HepG2 (cell line): Measurements from ENCODE around the gene ELAC1. TPM values are rescaled to one million over a fixed set of nuclear protein-coding genes. Genes with fewer than 3 reads are reported as not detected.

Experiments used
- ATAC-seq: fragments of 200-7000 bp; cut with Tn5 transposase; 3 replicates; pipeline ENCODE4 v1.9.1; 2020; ENCODE audit warnings: mild to moderate bottlenecking, moderate library complexity
- BruUV-seq: library from RNA; stranded (reverse); fragments of 400-500 nt; replicated peaks from 2 replicates; lab custom pipeline; 2021; lab: Mats Ljungman, UMichigan
- CTCF ChIA-PET: fragments of 300-600 bp; formaldehyde crosslinking; extraction: SDS; loops from one replicate; lab custom pipeline; 2021; ENCODE audit warnings: low total read pairs, inconsistent platforms, low intra/inter-chr PET ratio; lab: Yijun Ruan, JAX
- POLR2A ChIA-PET: fragments of 350-600 bp; sonication (Branson Sonifier 250); formaldehyde crosslinking; loops from one replicate; lab custom pipeline; 2020; ENCODE audit warnings: antibody characterized with exemption, inconsistent platforms; lab: Yijun Ruan, JAX
- DNase-seq: peaks from one replicate; pipeline ENCODE4 v3.0.0-alpha.2; 2015; ENCODE audit warnings: low spot score
- FAIRE-seq: peaks from 3 replicates; lab custom pipeline; 2011; peaks lifted over from hg19 to GRCh38; lab: Jason Lieb, UNC
- H2AFZ ChIP-seq: one replicate; pipeline ENCODE4 v1.6.1; 2011; ENCODE audit warnings: low read length, inconsistent platforms
- H3K27ac ChIP-seq: fragments of 300-600 bp; 3 replicates; pipeline ENCODE4 v1.8.0; 2011; ENCODE audit warnings: mixed run types, mild to moderate bottlenecking, mixed read lengths, low read length, inconsistent platforms; ENCODE audit not compliant: insufficient read depth; ENCODE audit errors: extremely low read length
- H3K27me3 ChIP-seq, 2 experiments: fragments of 200-600 bp in 1 of 2; 2 replicates in 1 of 2; 3 replicates in 1 of 2; pipeline versions ENCODE4 v1.6.0 to v1.8.0; 2011; ENCODE audit warnings: low read length in 2 of 2, mild to moderate bottlenecking in 2 of 2, moderate library complexity in 2 of 2, inconsistent platforms in 1 of 2; ENCODE audit not compliant: insufficient read depth in 2 of 2, control insufficient read depth in 1 of 2
- H3K36me3 ChIP-seq, 2 experiments: fragments of 200-600 bp in 1 of 2; replicated peaks in 1 of 2; 2 replicates in 1 of 2; 3 replicates in 1 of 2; pipeline versions ENCODE4 v1.5.1 to v1.8.0; 2011; ENCODE audit warnings: low read length in 2 of 2, inconsistent platforms in 1 of 2; ENCODE audit not compliant: insufficient read depth in 2 of 2, control insufficient read depth in 1 of 2
- H3K4me1 ChIP-seq: 2 replicates; pipeline ENCODE4 v1.5.1; 2012; ENCODE audit warnings: low read length, inconsistent platforms; ENCODE audit not compliant: insufficient read depth
- H3K4me2 ChIP-seq: 2 replicates; pipeline ENCODE4 v1.6.0; 2011; ENCODE audit warnings: low read depth, low read length, inconsistent platforms
- H3K4me3 ChIP-seq, 3 experiments: fragments of 200-600 bp in 1 of 3; sonication (generic), shearing (Covaris generic) in 1 of 3; replicated peaks in 1 of 3; 2 replicates each; pipeline ENCODE4 v1.5.1; 2011 to 2016; ENCODE audit warnings: low read length in 3 of 3, inconsistent platforms in 2 of 3, low read depth in 2 of 3, mild to moderate bottlenecking in 2 of 3, control low read depth in 1 of 3, mixed read lengths in 1 of 3; ENCODE audit not compliant: insufficient read depth in 1 of 3
- H3K79me2 ChIP-seq: one replicate; pipeline ENCODE4 v1.6.1; 2011; ENCODE audit warnings: low read length, inconsistent platforms; ENCODE audit not compliant: insufficient read depth
- H3K9ac ChIP-seq: 2 replicates; pipeline ENCODE4 v1.6.0; 2011; ENCODE audit warnings: mild to moderate bottlenecking, low read depth, low read length, inconsistent platforms; ENCODE audit not compliant: insufficient read depth
- H3K9me3 ChIP-seq: 2 replicates; pipeline ENCODE4 v1.5.1; 2012; ENCODE audit warnings: mild to moderate bottlenecking, low read length
- H4K20me1 ChIP-seq: 2 replicates; pipeline ENCODE4 v1.6.0; 2011; ENCODE audit warnings: inconsistent platforms, mild to moderate bottlenecking, low read length, moderate library complexity; ENCODE audit not compliant: insufficient read depth
- ATF6 ChIP-seq: sonication (generic); formaldehyde crosslinking; conservative IDR thresholded peaks from 2 replicates; pipeline ENCODE4 v1.4.0; 2020; ENCODE audit warnings: missing genetic modification reagents
- EZH2 ChIP-seq: conservative IDR thresholded peaks from 2 replicates; pipeline ENCODE4 v1.6.1; 2012; ENCODE audit warnings: mild to moderate bottlenecking, low read depth, low read length, moderate library complexity
- NR1H2 ChIP-seq: sonication (generic); formaldehyde crosslinking; IDR thresholded peaks from 2 replicates; pipeline ENCODE4 v1.8.1; 2022; ENCODE audit warnings: low read depth, missing genetic modification reagents, borderline replicate concordance
- NR2C2 ChIP-seq: sonication (generic); formaldehyde crosslinking; IDR thresholded peaks from 2 replicates; pipeline ENCODE4 v1.4.0; 2020; ENCODE audit warnings: missing genetic modification reagents, mild to moderate bottlenecking, moderate library complexity, borderline replicate concordance
- PHF21A ChIP-seq: sonication (generic); formaldehyde crosslinking; IDR thresholded peaks from 2 replicates; pipeline ENCODE4 v1.5.0; 2020; ENCODE audit warnings: mild to moderate bottlenecking, missing genetic modification reagents
- SALL1 ChIP-seq: sonication (generic); formaldehyde crosslinking; IDR thresholded peaks from 2 replicates; pipeline ENCODE4 v1.8.0; 2022; ENCODE audit warnings: mild to moderate bottlenecking, missing genetic modification reagents
- SMYD3 ChIP-seq: sonication (generic); formaldehyde crosslinking; IDR thresholded peaks from 2 replicates; pipeline ENCODE4 v1.8.1; 2023; ENCODE audit warnings: mild to moderate bottlenecking, missing genetic modification reagents
- SP5 ChIP-seq: IDR thresholded peaks from 2 replicates; pipeline ENCODE4 v1.6.1; 2016; ENCODE audit warnings: low read depth, borderline replicate concordance
- ZNF235 ChIP-seq: sonication (generic); formaldehyde crosslinking; IDR thresholded peaks from 2 replicates; pipeline ENCODE4 v1.8.1; 2023; ENCODE audit warnings: mild to moderate bottlenecking, missing genetic modification reagents, borderline replicate concordance
- ZNF460 ChIP-seq: sonication (generic); formaldehyde crosslinking; IDR thresholded peaks from 2 replicates; pipeline ENCODE4 v1.5.1; 2020; ENCODE audit warnings: missing genetic modification reagents, mild to moderate bottlenecking, borderline replicate concordance
- ZNF574 ChIP-seq: sonication (generic); formaldehyde crosslinking; IDR thresholded peaks from 2 replicates; pipeline ENCODE4 v1.4.0; 2020; ENCODE audit warnings: missing genetic modification reagents
- ZNF691 ChIP-seq: sonication (generic); formaldehyde crosslinking; IDR thresholded peaks from 2 replicates; pipeline ENCODE4 v1.4.0; 2020; ENCODE audit warnings: missing genetic modification reagents, low read depth, mild to moderate bottlenecking, borderline replicate concordance
- WGBS: methylation state at CpG from one replicate; pipeline ENCODE4 v1.1.6; 2017; ENCODE audit warnings: low lambda C conversion rate; 5-methylcytosine and 5-hydroxymethylcytosine counted together
- in situ Hi-C: cut with HindIII; loops from 2 replicates; pipeline ENCODE4 v1.10.0; 2017; ENCODE audit warnings: low pct_unique_long_range_greater_than_20kb; ENCODE audit not compliant: extremely low pct_ligation_motif_present
- intact Hi-C: fragments of 100-400 bp; cut with micrococcal nuclease; formaldehyde crosslinking; loops from one replicate; pipeline ENCODE4 v1.10.0; 2022; ENCODE audit not compliant: unreplicated experiment
- polyA plus RNA-seq, 8 experiments: library from polyadenylated mRNA; depleted of rRNA in 3 of 8; stranded (reverse) in 7 of 8; unstranded in 1 of 8; fragments of >200 nt; fragmentation: Illumina TruSeq in 4 of 8; extraction: Trizol in 4 of 8; gene quantifications; 2 replicates each; pipeline versions ENCODE4 v1.2.1 to v1.2.3, GENCODE V29; 2011 to 2016; ENCODE audit warnings: low read depth in 4 of 8, missing spikeins in 1 of 8, mixed read lengths in 1 of 8; ENCODE audit not compliant: insufficient read depth in 1 of 8
- total RNA-seq, 5 experiments: library from RNA; depleted of rRNA; stranded (reverse); fragments of >200 nt; fragmentation: Illumina TruSeq; extraction: Trizol; gene quantifications; 2 replicates each; pipeline ENCODE4 v1.2.3, GENCODE V29; 2016; ENCODE audit warnings: low read depth in 1 of 5

The ELAC1 gene
- total and polyA plus RNA-seq, 2 of the 13 experiments (the other 11 are each of a cell fraction or from before 2014, with no cell fraction given) = 1.9 to 3.6 TPM

- Histone ChIP-seq H3K4me1 (no peaks in the 10 kb centered on the region), H4K20me1 (no peaks in the 10 kb centered on the region), H3K27ac (no peak overlapping the region), H3K27me3 (no peaks in the 10 kb centered on the region), H3K4me3 (no peak overlapping the region), H2AFZ (no peak overlapping the region), H3K36me3 (no peaks in the 10 kb centered on the region), H3K4me2 (no peak overlapping the region), H3K79me2 (no peaks in the 10 kb centered on the region), H3K9ac (no peak overlapping the region), H3K9me3 (no peaks in the 10 kb centered on the region)
- no peak for TF ChIP-seq EZH2
- ChIA-PET POLR2A (interaction anchor here (1.1 kb wide), 1 partner anchor 8 kb away, joined by 5 read pairs; the partner anchor contains the start of gene SMAD4), CTCF (no interaction called here)
- no TSS peak for BruUV-seq
- FAIRE-seq (no peak), DNase-seq (no peak), ATAC-seq (no peak)
- intact Hi-C loops = no loop called here
- 85% methylated on average over 5 of the region's 5 CpGs for WGBS
- in situ Hi-C loops = no loop called here
These were observed 53.6 kb downstream of the ELAC1 start for GRCh38 chr18:51021226-51021965.

DNA sequence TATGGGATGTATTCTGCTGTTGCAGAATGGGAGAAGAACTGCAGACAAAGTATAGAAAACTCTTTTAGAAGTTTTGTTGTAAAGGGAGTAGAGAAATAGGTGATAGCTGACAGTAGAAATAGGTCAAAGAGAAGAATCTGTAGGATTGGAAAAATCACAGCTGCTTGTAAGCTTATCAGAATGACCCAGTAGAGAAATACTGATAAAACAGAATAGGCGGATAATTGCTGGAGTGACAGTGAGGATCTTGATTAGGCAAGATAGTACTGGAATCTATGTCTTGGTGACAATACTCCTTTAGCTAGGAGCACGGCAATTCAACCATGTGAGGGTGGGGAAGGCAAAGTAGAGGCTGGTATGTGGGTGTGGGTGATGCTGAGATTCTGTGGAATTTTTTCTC lies 57.7 kb downstream of the ELAC1 start:
- H3K4me2 ChIP-seq = no peak overlapping the region
- in situ Hi-C loops (no loop called here), intact Hi-C loops (no loop called here)
- no peak overlapping the region for H3K4me3 ChIP-seq
- no peak for DNase-seq
- WGBS = 89% methylated on average over 2 of the region's 2 CpGs
- no peaks in the 10 kb centered on the region; a peak in 1 of 5 replicates for H3K27me3 ChIP-seq
- H3K9ac ChIP-seq = no peak overlapping the region
- H3K79me2 ChIP-seq = peaks cover 13% of the 10 kb centered on the region
- CTCF ChIA-PET = no interaction called here
- no peak overlapping the region for H2AFZ ChIP-seq
- POLR2A ChIA-PET = no interaction called here
- no peak for FAIRE-seq
- H3K27ac ChIP-seq = no peak overlapping the region
- peaks cover 18% of the 10 kb centered on the region for H3K4me1 ChIP-seq
- H3K36me3 ChIP-seq = no peaks in the 10 kb centered on the region
- H3K9me3 ChIP-seq = no peaks in the 10 kb centered on the region
- H4K20me1 ChIP-seq = no peaks in the 10 kb centered on the region
- no peak for ATAC-seq
- BruUV-seq = no TSS peak
- no peak for TF ChIP-seq ZNF460
- no peak for TF ChIP-seq PHF21A
- no peak for TF ChIP-seq ATF6 (CRISPR knock-in tag)
- no peak for TF ChIP-seq ZNF235 (CRISPR knock-in tag)
- no peak for TF ChIP-seq SMYD3 (CRISPR knock-in tag)
- no peak for TF ChIP-seq ZNF574 (CRISPR knock-in tag)
- TF ChIP-seq NR1H2 = no peak
- TF ChIP-seq SP5 (CRISPR knock-in tag) = no peak
- TF ChIP-seq NR2C2 (CRISPR knock-in tag) = no peak
- TF ChIP-seq ZNF691 (CRISPR knock-in tag) = no peak
- TF ChIP-seq SALL1 (CRISPR knock-in tag) = no peak
